IMR-90 (cell line): ENCODE results near the gene PAM. TPM values are rescaled to one million over a fixed set of nuclear protein-coding genes. Genes with fewer than 3 reads are reported as not detected.

Source experiments
- ATAC-seq: fragments of 200-7000 bp; cut with Tn5 transposase; 2 replicates; pipeline ENCODE4 v1.9.1; 2020; ENCODE audit warnings: low read depth, mild to moderate bottlenecking, moderate library complexity
- BruUV-seq: library from RNA; stranded (reverse); fragments of 400-500 nt; replicated peaks from 2 replicates; lab custom pipeline; 2021; lab: Mats Ljungman, UMichigan
- CTCF ChIA-PET: fragments of 300-600 bp; formaldehyde crosslinking; extraction: SDS; loops from one replicate; lab custom pipeline; 2021; ENCODE audit warnings: antibody characterized with exemption; lab: Yijun Ruan, JAX
- POLR2A ChIA-PET: fragments of 300-600 bp; sonication (Branson Sonifier 250); formaldehyde crosslinking; loops from one replicate; lab custom pipeline; 2022; ENCODE audit warnings: antibody characterized with exemption; ENCODE audit not compliant: unreplicated experiment; lab: Charles Lee
- DNase-seq: peaks from one replicate; pipeline ENCODE4 v3.0.0; 2013
- H2AFZ ChIP-seq: replicated peaks from 2 replicates; pipeline ENCODE3; 2013; ENCODE audit warnings: low read length, mild to moderate bottlenecking; ENCODE audit not compliant: poor library complexity
- H2AK5ac ChIP-seq: 2 replicates; pipeline ENCODE4 v1.6.1; 2013; ENCODE audit warnings: low read depth, low read length, inconsistent platforms
- H2AK9ac ChIP-seq: replicated peaks from 2 replicates; pipeline ENCODE3; 2013; ENCODE audit warnings: mild to moderate bottlenecking, low read depth, low read length, moderate library complexity; ENCODE audit not compliant: poor library complexity
- H2BK120ac ChIP-seq: 2 replicates; pipeline ENCODE4 v1.6.1; 2013; ENCODE audit warnings: low read depth, low read length, inconsistent platforms
- H2BK15ac ChIP-seq: 3 replicates; pipeline ENCODE4 v1.6.1; 2013; ENCODE audit warnings: low read depth, low read length, inconsistent platforms
- H2BK20ac ChIP-seq: 2 replicates; pipeline ENCODE4 v1.6.1; 2013; ENCODE audit warnings: low read depth, mild to moderate bottlenecking, inconsistent platforms, low read length, moderate library complexity
- H2BK5ac ChIP-seq: 2 replicates; pipeline ENCODE4 v1.6.1; 2013; ENCODE audit warnings: mild to moderate bottlenecking, low read depth, low read length, inconsistent platforms; ENCODE audit not compliant: poor library complexity, severe bottlenecking
- H3K14ac ChIP-seq: replicated peaks from 2 replicates; pipeline ENCODE4 v1.6.1; 2013; ENCODE audit warnings: low read depth, low read length, inconsistent platforms
- H3K18ac ChIP-seq: 2 replicates; pipeline ENCODE4 v1.6.1; 2013; ENCODE audit warnings: low read depth, low read length, control low read depth
- H3K23ac ChIP-seq: 2 replicates; pipeline ENCODE4 v1.6.1; 2013; ENCODE audit warnings: low read depth, low read length, inconsistent platforms
- H3K27ac ChIP-seq: 2 replicates; pipeline ENCODE4 v1.5.1; 2013; ENCODE audit warnings: mild to moderate bottlenecking, control low read depth, low read length; ENCODE audit not compliant: insufficient read depth
- H3K27me3 ChIP-seq: 2 replicates; pipeline ENCODE4 v1.6.1; 2013; ENCODE audit warnings: low read length; ENCODE audit not compliant: control insufficient read depth, insufficient read depth
- H3K36me3 ChIP-seq: 2 replicates; pipeline ENCODE4 v1.6.1; 2013; ENCODE audit warnings: low read length, mixed read lengths; ENCODE audit not compliant: control insufficient read depth, insufficient read depth
- H3K4ac ChIP-seq: 2 replicates; pipeline ENCODE4 v1.6.1; 2013; ENCODE audit warnings: low read depth, low read length, inconsistent platforms
- H3K4me1 ChIP-seq: 2 replicates; pipeline ENCODE4 v1.6.1; 2013; ENCODE audit warnings: low read length, mixed read lengths; ENCODE audit not compliant: control insufficient read depth, insufficient read depth
- H3K4me2 ChIP-seq: 2 replicates; pipeline ENCODE4 v1.6.1; 2013; ENCODE audit warnings: low read depth, mild to moderate bottlenecking, control low read depth, low read length, moderate library complexity
- H3K4me3 ChIP-seq: 2 replicates; pipeline ENCODE4 v1.5.1; 2013; ENCODE audit warnings: low read depth, mild to moderate bottlenecking, control low read depth, low read length, moderate library complexity; ENCODE audit not compliant: insufficient read depth
- H3K56ac ChIP-seq: 2 replicates; pipeline ENCODE4 v1.6.1; 2013; ENCODE audit warnings: low read length, inconsistent platforms; ENCODE audit not compliant: insufficient read depth; ENCODE audit errors: extremely low read depth
- H3K79me1 ChIP-seq, 2 experiments: 2 replicates each; pipeline ENCODE4 v1.6.1; 2013; ENCODE audit warnings: low read length in 2 of 2, inconsistent platforms in 1 of 2, low read depth in 1 of 2
- H3K9ac ChIP-seq: 2 replicates; pipeline ENCODE4 v1.6.1; 2013; ENCODE audit warnings: low read depth, low read length, control low read depth
- H3K9me1 ChIP-seq: 2 replicates; pipeline ENCODE4 v1.6.1; 2013; ENCODE audit warnings: low read length, inconsistent platforms; ENCODE audit not compliant: insufficient read depth
- H3K9me3 ChIP-seq: 2 replicates; pipeline ENCODE4 v1.6.1; 2013; ENCODE audit warnings: low read length; ENCODE audit not compliant: control insufficient read depth, insufficient read depth
- H4K20me1 ChIP-seq: 2 replicates; pipeline ENCODE4 v1.6.1; 2013; ENCODE audit warnings: low read length, inconsistent platforms; ENCODE audit not compliant: insufficient read depth
- H4K5ac ChIP-seq: 2 replicates; pipeline ENCODE4 v1.6.1; 2013; ENCODE audit warnings: mild to moderate bottlenecking, low read depth, low read length, control low read depth
- H4K8ac ChIP-seq, 2 experiments: 2 replicates each; pipeline ENCODE4 v1.6.1; 2013; ENCODE audit warnings: low read depth in 2 of 2, low read length in 2 of 2, control low read depth in 1 of 2, inconsistent platforms in 1 of 2
- H4K91ac ChIP-seq: 2 replicates; pipeline ENCODE4 v1.6.1; 2013; ENCODE audit warnings: low read depth, low read length, inconsistent platforms; ENCODE audit not compliant: insufficient read depth
- BHLHE40 ChIP-seq: fragments of 150-350 bp; IDR thresholded peaks from 2 replicates; pipeline ENCODE4 v1.6.1; 2016; ENCODE audit warnings: mild to moderate bottlenecking, low read depth, low read length
- CEBPB ChIP-seq: IDR thresholded peaks from 2 replicates; pipeline ENCODE4 v1.6.1; 2012; ENCODE audit warnings: low read depth, low read length, improper control_type of control experiment
- CHD1 ChIP-seq: IDR thresholded peaks from 2 replicates; pipeline ENCODE4 v1.6.1; 2012; ENCODE audit warnings: low read depth, low read length, improper control_type of control experiment
- CTCF ChIP-seq: conservative IDR thresholded peaks from 2 replicates; pipeline ENCODE4 v1.5.1; 2012; ENCODE audit warnings: mild to moderate bottlenecking, low read depth, low read length, improper control_type of control experiment
- ELK1 ChIP-seq: fragments of 150-350 bp; IDR thresholded peaks from 2 replicates; pipeline ENCODE4 v1.6.1; 2016; ENCODE audit warnings: low read depth, mild to moderate bottlenecking, low read length, moderate library complexity, borderline replicate concordance
- FOS ChIP-seq: fragments of 150-350 bp; IDR thresholded peaks from 2 replicates; pipeline ENCODE4 v1.6.1; 2016; ENCODE audit warnings: low read depth, low read length
- MAFK ChIP-seq: IDR thresholded peaks from 2 replicates; pipeline ENCODE4 v1.6.1; 2012; ENCODE audit warnings: low read depth, low read length, improper control_type of control experiment
- MAZ ChIP-seq: IDR thresholded peaks from 2 replicates; pipeline ENCODE4 v1.6.1; 2012; ENCODE audit warnings: low read depth, mild to moderate bottlenecking, low read length, improper control_type of control experiment, moderate library complexity, borderline replicate concordance
- MXI1 ChIP-seq: IDR thresholded peaks from 2 replicates; pipeline ENCODE4 v1.6.1; 2012; ENCODE audit warnings: low read depth, mild to moderate bottlenecking, low read length, moderate library complexity, borderline replicate concordance
- NFE2L2 ChIP-seq: fragments of 150-350 bp; IDR thresholded peaks from 2 replicates; pipeline ENCODE4 v1.6.1; 2016; ENCODE audit warnings: low read depth, mild to moderate bottlenecking, low read length
- POLR2A ChIP-seq: IDR thresholded peaks from 2 replicates; pipeline ENCODE4 v1.6.1; 2012; ENCODE audit warnings: mild to moderate bottlenecking, low read depth, low read length
- RAD21 ChIP-seq: IDR thresholded peaks from 2 replicates; pipeline ENCODE4 v1.6.1; 2012; ENCODE audit warnings: low read length, improper control_type of control experiment
- RFX5 ChIP-seq: IDR thresholded peaks from 2 replicates; pipeline ENCODE4 v1.8.0; 2012; ENCODE audit warnings: low read depth, mild to moderate bottlenecking, low read length, moderate library complexity
- SMC3 ChIP-seq: fragments of 150-350 bp; IDR thresholded peaks from 2 replicates; pipeline ENCODE4 v1.6.1; 2016; ENCODE audit warnings: low read depth, mild to moderate bottlenecking, antibody characterized with exemption, low read length, moderate library complexity
- WGBS, 2 experiments: methylation state at CpG; one replicate each; pipeline versions ENCODE4 v1.1.5 to v1.1.7; 2013; ENCODE audit warnings: missing lambda C conversion rate in 2 of 2; ENCODE audit not compliant: insufficient read length in 1 of 2; ENCODE audit errors: extremely low coverage in 2 of 2; 5-methylcytosine and 5-hydroxymethylcytosine counted together
- dilution Hi-C: fragments of 300-500 bp; cut with HindIII; formaldehyde crosslinking; loops from one replicate; pipeline ENCODE4 v1.14.3; 2018; ENCODE audit warnings: low sequenced_read_pairs; ENCODE audit not compliant: unreplicated experiment
- in situ Hi-C: fragments of 300-500 bp; cut with MboI; formaldehyde crosslinking; loops from 3 replicates; pipeline ENCODE4 v1.14.3; 2019; ENCODE audit warnings: low sequenced_read_pairs, inconsistent platforms, mixed read lengths
- intact Hi-C: fragments of 100-400 bp; cut with micrococcal nuclease; formaldehyde crosslinking; loops from 2 replicates; pipeline ENCODE4 v1.10.0; 2022
- polyA plus RNA-seq, 3 experiments: library from polyadenylated mRNA; depleted of rRNA; stranded (reverse); fragments of >200 nt; gene quantifications; 2 replicates each; pipeline ENCODE4 v1.2.3, GENCODE V29; 2012; ENCODE audit warnings: low replicate concordance in 1 of 3
- total RNA-seq: library from RNA; depleted of rRNA; stranded (reverse); fragments of >200 nt; gene quantifications from 2 replicates; pipeline ENCODE4 v1.2.3, GENCODE V29; 2012

Gene PAM
- total and polyA plus RNA-seq, 2 of the 4 experiments (the other 2 are of a cell fraction): 115 to 179 TPM

DNA sequence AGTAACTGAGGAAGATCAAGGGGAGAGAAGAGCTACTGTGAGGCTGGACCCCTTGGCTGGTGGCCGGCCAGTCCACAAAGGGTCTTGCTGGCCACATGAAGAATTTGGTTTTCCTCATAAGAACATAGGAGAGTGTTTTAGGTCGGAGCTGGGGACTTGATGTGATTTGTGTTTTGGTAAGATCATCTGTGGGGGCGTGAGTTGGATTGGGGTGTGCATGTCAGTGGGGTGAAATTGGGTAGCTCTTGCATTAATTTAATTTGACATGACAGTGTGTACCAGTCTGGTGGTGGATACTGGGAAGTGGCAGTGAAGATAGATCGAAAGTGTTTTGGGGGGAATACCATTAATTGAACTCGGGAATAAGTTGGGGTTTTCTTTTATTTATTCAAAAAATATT lies 8.6 kb downstream of the PAM start:
- in situ Hi-C loops: no loop called here
- Histone ChIP-seq H2AK9ac (no peak overlapping the region), H3K27me3 (no peaks in the 10 kb centered on the region), H3K4ac (no peak overlapping the region), H3K36me3 (peaks cover 2% of the 10 kb centered on the region; the same call in 1 of the 2 replicates), H3K9me3 (no peaks in the 10 kb centered on the region), H3K18ac (no peak overlapping the region), H3K4me2 (no peak overlapping the region), H3K27ac (no peak overlapping the region), H4K20me1 (peaks cover 38% of the 10 kb centered on the region), H3K14ac (no peak overlapping the region), H2AK5ac (no peak overlapping the region), H2AFZ (no peak overlapping the region), H3K4me1 (peaks cover 5% of the 10 kb centered on the region), H2BK15ac (no peak overlapping the region), H4K91ac (no peak overlapping the region), H3K9me1 (peaks cover 8% of the 10 kb centered on the region; the same call in 1 of the 2 replicates), H3K23ac (no peak overlapping the region), H2BK20ac (no peak overlapping the region), H3K79me1 (peaks cover 35 to 71% of the 10 kb centered on the region in 2 experiments), H4K8ac (no peak overlapping the region), H3K9ac (no peak overlapping the region), H2BK5ac (no peak overlapping the region), H4K5ac (no peak overlapping the region), H3K4me3 (no peak overlapping the region), H2BK120ac (no peak overlapping the region), H3K56ac (no peak overlapping the region)
- dilution Hi-C loops: no loop called here
- ChIA-PET CTCF (no interaction called here), POLR2A (no interaction called here)
- ATAC-seq (no peak), DNase-seq (no peak)
- BruUV-seq: no TSS peak
- 100% methylated on average over 1 of the region's 5 CpGs; no CpG with 5 or more reads in 1 of the 2 experiments for WGBS, 2 experiments
- no peak for TF ChIP-seq CHD1
- TF ChIP-seq CTCF: no peak
- TF ChIP-seq POLR2A: no peak
- TF ChIP-seq MAZ: no peak
- no peak for TF ChIP-seq MXI1
- no peak for TF ChIP-seq MAFK
- TF ChIP-seq SMC3: no peak
- TF ChIP-seq NFE2L2: no peak
- no peak for TF ChIP-seq BHLHE40
- TF ChIP-seq RAD21: no peak
- no peak for TF ChIP-seq FOS
- TF ChIP-seq RFX5: no peak
- no peak for TF ChIP-seq ELK1
- TF ChIP-seq CEBPB: no peak
- intact Hi-C loops: no loop called here
